Neutrophil (primary cell): Measurements from ENCODE around the gene PHPT1.
A peak's percentile ranks its signal among the peaks of the same experiment; 100 is the strongest.
"Not testable (repeated sequence)": the region's sequence is repeated elsewhere in the genome, so short reads cannot be mapped to it uniquely, and the experiment has no call there.

Experiments
- H3K27ac ChIP-seq: fragments of 200-600 bp; sonication (generic); 2 replicates; pipeline ENCODE4 v1.5.1; 2016; ENCODE audit warnings: mild to moderate bottlenecking, moderate library complexity
- H3K27me3 ChIP-seq: fragments of 200-600 bp; sonication (generic); 2 replicates; pipeline ENCODE4 v1.6.0; 2016; ENCODE audit warnings: mild to moderate bottlenecking
- H3K36me3 ChIP-seq: fragments of 200-600 bp; sonication (generic); 2 replicates; pipeline ENCODE4 v1.5.1; 2017
- H3K4me1 ChIP-seq, 2 experiments: fragments of 200-600 bp in 1 of 2; sonication (generic) in 1 of 2; 1 replicate in 1 of 2; 2 replicates in 1 of 2; pipeline versions ENCODE4 v1.5.1 to v1.6.1; 2013 to 2016; ENCODE audit warnings: low read depth in 1 of 2, low read length in 1 of 2, mild to moderate bottlenecking in 1 of 2, moderate library complexity in 1 of 2; ENCODE audit not compliant: control insufficient read depth in 1 of 2, insufficient read depth in 1 of 2
- H3K4me3 ChIP-seq, 2 experiments: fragments of 200-600 bp in 1 of 2; sonication (generic) in 1 of 2; 1 replicate in 1 of 2; 2 replicates in 1 of 2; pipeline ENCODE4 v1.5.1; 2013 to 2016; ENCODE audit warnings: low read depth in 1 of 2, low read length in 1 of 2, mild to moderate bottlenecking in 1 of 2, moderate library complexity in 1 of 2
- H3K9me3 ChIP-seq: fragments of 200-600 bp; sonication (generic); 2 replicates; pipeline ENCODE4 v1.5.1; 2016
- CTCF ChIP-seq: fragments of 200-600 bp; sonication (generic); IDR thresholded peaks from 2 replicates; pipeline ENCODE4 v1.5.1; 2016; ENCODE audit warnings: antibody characterized with exemption

The PHPT1 gene

GRCh38 chr9:136849038-136849959 is at the start of gene PHPT1:
TSS of gene PHPT1 (plus strand) at chr9:136849409. CDS start at chr9:136849431, 22 bp downstream.
- peak; percentile 50 for TF ChIP-seq CTCF
- H3K27me3 ChIP-seq: peaks cover 50% of the 10 kb centered on the region
- peaks cover 32 to 42% of the 10 kb centered on the region in 2 experiments for H3K4me1 ChIP-seq
- no peaks in the 10 kb centered on the region for H3K36me3 ChIP-seq
- no peaks in the 10 kb centered on the region for H3K9me3 ChIP-seq
- H3K4me3 ChIP-seq: peak within 1 kb of the TSS; percentile 85 to 100
- peak within 1 kb of the TSS; percentile 69 for H3K27ac ChIP-seq

DNA sequence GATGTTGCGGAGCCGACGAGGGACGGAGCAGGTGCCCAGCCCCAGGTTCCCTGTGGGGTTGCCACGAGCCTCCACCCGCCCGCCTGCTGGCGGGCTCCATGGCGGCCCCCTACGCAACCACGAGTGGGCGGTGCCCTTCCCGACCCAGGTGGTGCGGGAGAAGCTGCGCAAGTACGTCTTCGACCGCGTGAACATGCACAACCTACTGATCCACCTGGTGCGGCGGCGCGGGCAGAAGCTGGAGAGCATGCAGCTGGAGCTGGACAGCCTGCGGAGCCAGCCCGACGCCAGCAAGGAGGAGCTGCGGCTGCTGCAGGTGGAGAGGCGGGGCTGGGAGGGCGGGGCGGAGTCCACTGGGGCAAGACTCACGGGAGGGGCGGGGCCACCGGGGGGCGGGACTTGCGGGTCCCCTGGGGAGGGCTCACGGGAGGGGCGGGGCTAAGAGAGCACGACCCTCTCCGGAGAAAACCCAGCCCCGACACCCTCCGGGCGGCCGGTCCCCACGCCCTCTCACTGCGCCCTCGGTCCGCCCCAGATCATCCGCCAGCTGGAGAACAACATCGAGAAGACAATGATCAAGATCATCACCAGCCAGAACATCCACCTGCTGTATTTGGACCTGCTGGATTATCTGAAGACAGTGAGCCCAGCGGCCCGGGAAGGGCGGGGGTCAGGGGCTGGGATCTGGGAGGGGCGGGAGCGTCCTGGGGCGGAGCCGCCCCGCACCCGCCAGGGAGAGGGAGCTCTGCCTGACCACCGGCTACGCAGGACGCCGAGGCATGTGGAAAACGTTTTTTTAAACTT is 49.2 kb upstream of the PHPT1 start:
- peaks cover 67% of the 10 kb centered on the region for H3K27me3 ChIP-seq
- no peaks in the 10 kb centered on the region for H3K9me3 ChIP-seq
- no peak overlapping the region for H3K27ac ChIP-seq
- H3K36me3 ChIP-seq: no peaks in the 10 kb centered on the region
- no peak for TF ChIP-seq CTCF
- H3K4me3 ChIP-seq: peak overlapping the region; percentile 52 to 60
- peaks cover 33 to 40% of the 10 kb centered on the region in 2 experiments for H3K4me1 ChIP-seq

DNA sequence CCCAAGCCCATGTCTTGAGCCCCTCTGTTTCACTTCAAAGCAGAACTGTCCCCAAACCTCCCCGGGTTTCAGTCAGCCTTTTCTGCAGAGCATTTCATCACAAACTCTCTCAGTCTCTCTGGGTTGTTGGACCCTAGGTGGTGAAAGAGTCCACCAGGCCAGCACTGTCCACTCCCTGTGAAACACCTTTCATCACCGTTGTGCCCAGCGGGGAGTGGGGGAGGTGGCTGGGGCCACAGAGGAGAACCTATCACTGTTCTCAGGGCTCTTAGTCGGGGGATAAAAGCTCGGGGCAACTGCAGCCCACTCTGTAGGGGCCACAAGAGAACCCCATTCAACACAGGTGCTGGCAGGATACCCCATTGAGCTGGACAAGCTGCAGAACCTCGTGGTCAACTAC is 46.9 kb upstream of the PHPT1 start:
- Histone ChIP-seq H3K4me1 (peaks cover 33 to 40% of the 10 kb centered on the region in 2 experiments), H3K27ac (no peak overlapping the region), H3K9me3 (no peaks in the 10 kb centered on the region), H3K4me3 (no peak overlapping the region), H3K27me3 (peaks cover 53% of the 10 kb centered on the region), H3K36me3 (no peaks in the 10 kb centered on the region)
- no peak for TF ChIP-seq CTCF

DNA sequence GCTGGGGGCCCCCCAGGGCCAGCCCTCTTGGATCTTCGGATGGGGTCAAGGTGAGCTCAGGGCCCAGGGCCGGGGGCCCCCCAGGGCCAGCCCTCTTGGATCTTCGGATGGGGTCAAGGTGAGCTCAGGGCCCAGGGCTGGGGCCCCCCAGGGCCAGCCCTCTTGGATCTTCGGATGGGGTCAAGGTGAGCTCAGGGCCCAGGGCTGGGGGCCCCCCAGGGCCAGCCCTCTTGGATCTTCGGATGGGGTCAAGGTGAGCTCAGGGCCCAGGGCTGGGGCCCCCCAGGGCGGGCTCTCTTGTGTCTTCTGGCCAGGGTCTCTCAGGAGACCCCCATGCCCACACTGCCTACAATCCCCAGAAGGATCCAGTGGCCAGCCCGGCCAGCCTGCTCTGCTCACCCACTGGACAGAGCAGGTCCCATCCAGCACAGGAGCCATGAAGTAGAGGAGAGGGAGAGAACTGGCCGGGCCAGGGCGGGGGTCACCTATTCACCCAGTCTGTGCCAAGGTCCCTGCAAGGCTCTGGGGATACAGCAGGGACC is 46.1 kb upstream of the PHPT1 start:
- H3K9me3 ChIP-seq, H3K4me3 ChIP-seq, H3K36me3 ChIP-seq, H3K27ac ChIP-seq: not testable (repeated sequence)
- Histone ChIP-seq H3K27me3 (peaks cover 46% of the 10 kb centered on the region), H3K4me1 (peaks cover 35 to 43% of the 10 kb centered on the region in 2 experiments)

- Histone ChIP-seq H3K4me1 (peaks cover 43 to 49% of the 10 kb centered on the region in 2 experiments), H3K27ac (no peak overlapping the region), H3K27me3 (peaks cover 38% of the 10 kb centered on the region), H3K36me3 (no peaks in the 10 kb centered on the region), H3K4me3 (no peak overlapping the region), H3K9me3 (no peaks in the 10 kb centered on the region)
- TF ChIP-seq CTCF: no peak
Observed at GRCh38 chr9:136803551-136804508, 45.4 kb upstream of the PHPT1 start.
